Stimulated activated naive CD4-positive, alpha-beta T cell (primary cell): ENCODE measurements around the gene GFI1.
"Not testable (repeated sequence)": the region's sequence is repeated elsewhere in the genome, so short reads cannot be mapped to it uniquely, and the experiment has no call there.

Experiments
- DNase-seq, 6 experiments: peaks; one replicate each; lab custom pipeline; 2025; lab: John Stamatoyannopoulos, UW

Gene GFI1

DNA sequence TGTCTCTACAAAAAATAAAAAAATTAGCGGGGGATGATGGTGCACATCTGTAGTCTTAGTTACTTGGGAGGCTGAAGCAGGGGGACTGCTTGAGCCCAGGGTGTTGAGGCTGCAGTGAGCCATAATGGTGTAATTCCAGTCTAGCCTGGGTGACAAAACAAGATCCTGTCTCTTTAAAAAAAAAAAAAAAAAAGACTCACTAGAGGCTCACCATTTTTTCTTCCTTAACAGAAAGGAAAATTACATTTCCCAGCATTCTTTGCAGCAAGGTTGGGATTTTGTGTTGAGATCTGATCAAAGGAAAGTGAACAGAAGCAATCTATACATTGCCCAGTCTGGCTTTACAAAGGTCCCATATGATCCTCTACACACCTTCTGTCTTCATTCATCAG lies 21.5 kb downstream of the GFI1 start:
- DNase-seq: no peak

DNA sequence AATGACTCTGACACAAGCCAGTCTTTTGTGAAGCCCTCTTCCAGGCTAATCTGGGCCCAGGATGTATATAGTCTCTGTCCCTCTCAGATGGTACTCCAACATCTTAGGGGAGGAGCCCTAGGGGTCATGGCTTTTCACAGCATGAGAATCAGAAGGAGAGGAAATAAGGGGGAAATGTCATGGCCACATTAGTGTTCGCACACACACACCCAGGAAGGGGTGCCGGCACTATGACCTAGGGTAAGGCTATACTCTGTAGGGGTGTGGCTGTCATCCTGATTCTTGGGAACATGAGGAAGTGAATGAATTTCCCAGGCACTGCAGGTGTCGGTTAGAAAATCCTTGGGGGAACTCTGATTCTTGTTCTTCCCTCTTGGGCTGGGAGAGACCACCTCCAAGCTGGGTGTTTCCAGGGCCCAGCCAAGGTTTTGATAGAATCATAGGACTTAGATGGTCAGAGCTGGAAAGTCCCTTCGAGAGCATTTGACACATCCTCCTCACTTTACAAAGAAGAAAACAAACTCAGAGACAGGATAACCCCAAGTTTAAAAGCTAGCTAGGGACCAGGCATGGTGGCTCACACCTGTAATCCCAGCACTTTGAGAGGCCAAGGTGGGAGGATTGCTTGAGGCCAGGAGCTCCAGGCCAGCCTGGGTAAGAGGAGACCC lies 22.0 kb downstream of the GFI1 start:
- DNase-seq: no peak

DNA sequence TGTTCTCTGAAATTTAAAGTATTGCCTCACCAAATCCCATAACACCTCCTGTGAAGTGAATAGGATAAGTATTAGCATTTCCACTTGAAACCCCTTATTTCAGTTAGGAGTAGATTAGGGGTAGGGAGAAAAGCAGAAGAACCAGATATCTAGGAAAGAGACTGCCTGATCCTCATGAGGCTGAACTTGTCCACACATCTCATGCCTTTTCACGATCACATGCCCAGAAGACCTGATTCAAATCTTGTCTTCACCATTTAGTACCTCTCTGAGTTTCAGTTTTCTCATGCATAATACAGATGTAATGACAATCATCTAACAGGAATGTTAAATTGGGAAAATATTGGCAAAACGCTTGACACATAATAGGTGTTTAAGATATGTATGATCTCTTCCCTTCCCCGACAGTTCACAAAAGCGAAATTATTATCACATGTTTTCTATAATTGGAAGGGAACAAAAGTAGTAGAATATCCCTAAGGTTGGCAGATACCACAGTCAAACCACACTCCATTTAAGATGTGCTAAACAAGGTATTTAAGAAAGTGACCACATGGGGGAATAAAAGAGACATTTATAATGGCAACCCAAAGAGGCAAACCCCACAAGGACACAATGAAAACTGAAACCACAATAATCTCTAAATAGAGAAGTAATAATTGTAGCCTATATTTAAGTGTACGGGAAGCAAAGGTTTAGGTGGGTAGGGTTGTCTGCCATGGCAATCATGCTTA lies 25.2 kb downstream of the GFI1 start:
- DNase-seq: no peak

DNA sequence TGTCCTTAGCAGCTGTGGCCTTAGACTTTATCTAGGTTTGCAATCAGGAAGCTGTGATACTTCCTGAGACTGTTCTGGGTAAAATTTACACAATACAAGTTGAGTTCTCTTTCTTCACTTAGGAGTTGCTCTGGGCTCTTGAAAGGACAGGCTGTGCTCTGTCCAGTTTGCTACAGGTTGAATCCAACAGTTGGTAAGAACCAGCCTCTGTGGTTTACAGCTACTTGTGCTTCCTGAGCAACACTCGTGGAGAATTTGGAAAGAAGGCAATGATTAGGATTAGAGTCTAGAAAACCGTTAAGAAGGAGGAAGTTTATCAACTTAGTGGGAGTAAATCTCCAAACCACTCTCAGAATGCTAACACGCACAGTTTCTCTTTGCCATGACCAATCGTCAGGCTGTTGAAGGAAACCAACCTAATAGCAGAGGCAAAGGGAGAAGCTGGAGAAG lies 26.8 kb downstream of the GFI1 start:
- no peak for DNase-seq

DNA sequence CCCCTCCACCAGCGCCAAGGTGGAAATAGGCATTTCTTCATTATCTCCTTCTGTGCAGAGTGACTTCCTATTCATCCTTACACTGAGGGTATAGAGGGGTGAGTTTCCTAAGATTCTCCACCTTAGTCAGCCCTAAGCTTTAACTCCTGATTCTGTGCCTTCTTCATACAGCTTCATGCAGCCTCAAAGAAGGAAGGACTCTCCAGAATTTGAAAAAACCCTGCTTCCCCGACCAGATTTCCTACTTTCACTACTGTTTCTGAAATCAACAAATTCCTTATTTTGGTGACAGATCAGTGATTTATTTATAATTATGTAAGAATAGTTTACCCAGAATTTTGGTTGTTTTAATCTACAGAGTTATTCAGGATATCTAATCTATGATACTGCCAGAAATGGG lies 28.6 kb downstream of the GFI1 start:
- DNase-seq: no peak

DNA sequence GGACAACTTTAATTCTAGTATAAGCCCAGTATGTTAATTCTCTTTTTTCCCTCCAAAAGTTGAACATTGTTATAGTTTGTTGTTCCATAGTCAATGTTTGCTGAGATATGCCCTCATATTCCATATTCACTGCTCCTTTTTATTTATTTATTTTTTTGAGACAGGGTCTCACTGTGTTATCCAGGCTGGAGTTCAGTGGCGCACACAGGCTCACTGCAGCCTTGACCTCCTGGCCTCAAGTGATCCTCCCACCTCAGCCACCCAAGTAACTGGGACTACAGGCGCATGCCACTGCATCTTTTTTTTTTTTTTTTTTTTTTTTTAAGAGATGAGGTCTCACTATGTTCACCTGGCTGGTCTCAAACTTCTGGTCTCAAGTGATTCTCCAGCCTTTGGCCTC lies 38.7 kb downstream of the GFI1 start:
- DNase-seq: no peak

DNA sequence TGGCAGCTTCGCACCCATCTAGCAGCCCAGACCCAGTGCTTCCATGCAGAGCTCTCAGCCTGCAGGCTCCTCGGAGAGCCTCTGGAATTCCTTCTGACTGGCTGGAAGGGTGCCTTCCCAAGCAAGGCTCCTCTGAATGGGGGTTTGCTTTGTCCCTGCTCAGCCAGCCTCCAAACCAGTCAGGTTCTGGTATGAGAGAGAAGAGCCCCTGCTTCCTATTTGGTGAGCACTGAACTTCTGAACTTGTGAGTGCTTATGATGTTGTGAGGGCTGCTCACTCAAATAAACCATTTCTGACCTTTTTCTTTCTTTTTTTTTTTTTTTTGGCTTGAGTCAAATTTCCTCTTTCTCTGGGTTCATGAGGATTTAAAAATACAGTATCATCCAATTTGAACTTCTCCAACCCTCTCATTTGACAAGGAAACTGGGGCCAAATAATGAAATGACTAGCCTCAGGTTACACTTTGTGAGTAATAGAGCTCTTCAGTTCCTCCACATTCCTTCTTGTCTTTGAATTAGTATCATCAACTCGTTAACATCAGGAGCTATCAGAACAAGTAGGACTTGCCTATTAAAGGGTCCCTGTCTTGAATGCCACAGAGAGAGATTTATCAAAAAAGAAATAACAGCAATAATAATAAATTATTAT lies 39.6 kb downstream of the GFI1 start:
- no peak for DNase-seq

DNA sequence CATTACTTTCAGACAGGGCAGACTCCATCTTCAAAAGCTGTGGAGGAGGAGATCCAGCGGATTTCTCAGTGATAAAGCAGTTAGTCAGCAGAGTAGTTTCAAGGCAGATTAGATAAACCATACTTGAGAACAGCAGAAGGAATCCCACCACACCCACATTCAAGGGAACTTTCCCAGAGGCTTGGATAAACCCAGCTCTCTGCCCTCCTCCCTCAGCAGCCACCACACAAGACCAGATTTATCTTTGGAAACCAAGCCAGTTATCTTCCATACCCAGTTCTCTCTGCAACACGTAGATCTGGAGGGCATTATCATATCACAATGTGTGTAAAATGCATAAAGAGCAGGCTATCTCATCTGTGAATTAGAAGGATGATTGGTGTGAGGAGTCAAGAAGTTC lies 40.2 kb downstream of the GFI1 start:
- no peak for DNase-seq

DNA sequence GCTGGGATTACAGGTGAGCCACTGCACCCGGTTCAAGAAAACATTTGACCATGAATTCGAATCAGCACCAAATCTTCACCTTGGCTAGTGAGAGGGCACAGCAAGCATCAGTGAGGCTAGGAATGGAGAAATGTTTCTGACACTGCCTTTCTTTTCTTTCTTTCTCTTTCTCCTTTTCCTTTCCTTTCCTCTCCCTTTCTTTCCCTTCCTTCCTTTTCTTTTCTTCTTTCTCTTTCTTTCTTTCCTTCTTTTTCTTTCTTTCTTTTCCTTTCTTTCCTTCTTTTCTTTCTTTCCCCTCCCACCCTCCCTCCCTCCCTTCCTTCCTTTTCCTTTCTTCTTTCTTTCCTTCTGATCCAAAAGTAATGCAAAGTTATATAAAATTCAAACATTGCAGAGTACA lies 40.9 kb downstream of the GFI1 start:
- DNase-seq: no peak

DNA sequence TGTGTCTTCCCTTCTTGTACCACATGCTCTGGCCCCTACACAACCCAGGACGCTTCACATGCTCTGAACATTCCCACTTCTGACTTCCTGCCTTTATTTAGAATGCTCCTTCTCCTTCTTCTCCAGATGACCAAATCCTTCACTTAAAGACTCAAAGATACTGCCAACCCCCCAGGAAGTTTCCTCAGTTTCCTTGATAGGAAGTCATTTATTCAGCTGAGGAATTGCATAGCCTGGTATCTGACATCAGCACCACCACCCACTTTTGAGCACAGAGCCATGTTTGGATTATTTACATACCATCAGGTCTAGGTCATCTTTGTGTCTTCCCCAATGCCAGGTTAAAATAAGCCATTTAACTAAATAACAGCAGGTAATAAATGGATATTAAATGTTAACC lies 42.4 kb downstream of the GFI1 start:
- no peak for DNase-seq

DNA sequence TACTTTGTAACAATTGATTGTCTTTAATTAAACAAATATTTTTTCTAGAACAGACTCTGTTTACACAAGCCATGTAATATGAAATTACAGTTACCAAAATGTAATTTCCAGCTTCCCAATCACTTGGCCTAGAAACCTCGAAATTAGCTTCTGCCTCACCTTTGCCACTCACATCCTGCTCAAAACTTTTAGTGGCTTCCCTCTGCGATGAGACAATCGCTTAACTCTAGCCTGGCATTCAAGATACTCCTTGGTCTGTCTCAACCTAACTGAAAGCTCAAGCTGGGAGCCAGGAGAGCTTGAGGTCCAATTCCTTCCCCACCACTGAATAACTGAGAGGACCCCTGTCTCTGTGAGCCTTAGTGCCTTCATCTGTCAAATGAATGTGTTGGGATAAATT lies 42.8 kb downstream of the GFI1 start:
- DNase-seq: no peak

DNA sequence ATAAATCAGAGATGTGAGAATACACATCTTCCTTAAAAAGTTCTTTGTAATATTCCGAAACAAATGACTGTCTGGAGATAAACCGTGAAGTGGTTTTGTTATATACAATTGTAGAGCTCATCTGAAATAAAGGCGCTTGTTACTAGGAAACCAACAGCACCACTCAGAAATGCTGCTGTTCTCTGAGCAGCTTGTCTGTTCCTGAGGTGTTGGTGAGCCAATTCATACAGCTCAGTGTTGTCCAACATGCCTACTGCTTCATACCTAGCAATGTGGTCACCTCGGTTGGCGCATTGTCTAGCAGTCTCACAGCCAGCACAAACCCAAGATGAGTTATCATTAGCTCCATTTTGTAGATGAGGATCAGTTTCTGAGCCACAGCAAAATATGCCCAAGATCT lies 44.4 kb downstream of the GFI1 start:
- DNase-seq: no peak

DNA sequence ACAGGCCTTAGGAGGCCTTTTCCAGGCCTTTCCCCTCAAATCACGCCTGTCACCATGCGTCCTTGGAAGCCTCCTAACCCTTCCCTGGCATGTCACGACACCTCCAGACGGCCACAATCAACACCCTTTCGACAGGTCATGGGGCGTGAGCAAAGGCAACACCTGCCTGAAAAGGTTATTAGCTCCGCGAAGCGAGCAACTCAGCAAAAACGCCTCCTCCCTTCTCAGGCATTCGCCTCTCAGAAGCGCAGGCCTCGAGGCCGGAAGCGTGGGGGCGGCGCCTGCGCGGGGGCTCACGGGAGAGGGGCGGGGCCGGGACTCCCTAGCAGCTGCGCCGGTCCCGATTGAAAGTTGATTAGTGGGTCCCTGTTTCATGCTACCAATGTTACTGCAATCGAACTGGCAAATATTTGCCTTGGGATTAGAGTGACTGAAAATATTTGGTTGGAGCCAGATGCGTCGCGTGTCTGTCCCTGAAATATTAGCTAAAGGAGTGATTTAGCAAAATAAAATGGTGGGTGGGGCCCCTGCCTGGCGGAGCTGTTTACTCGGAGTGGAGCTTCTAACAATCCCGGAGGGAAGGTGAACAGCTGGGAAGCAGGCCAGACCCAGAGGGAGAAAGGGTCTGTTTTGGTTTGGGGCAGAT lies 44.9 kb downstream of the GFI1 start:
- DNase-seq: no peak

DNA sequence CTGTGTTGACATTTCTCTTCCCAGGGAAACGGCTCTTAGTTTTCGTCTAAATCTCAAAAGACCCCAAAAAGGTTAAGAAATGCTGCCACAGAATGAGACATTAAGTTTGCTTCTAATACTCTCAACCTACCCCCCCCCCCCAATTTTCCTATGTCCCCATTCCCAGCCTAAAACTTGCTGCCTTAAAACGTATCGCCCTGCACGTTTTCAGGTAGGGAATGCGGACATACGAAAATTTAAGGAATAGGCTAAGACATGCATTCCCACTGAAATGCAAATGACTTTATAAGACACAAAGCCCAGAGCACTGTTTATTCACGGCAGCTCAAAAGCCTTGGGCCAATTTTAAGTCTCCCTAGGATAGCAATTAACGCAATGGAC lies 45.4 kb downstream of the GFI1 start:
- no peak for DNase-seq

DNA sequence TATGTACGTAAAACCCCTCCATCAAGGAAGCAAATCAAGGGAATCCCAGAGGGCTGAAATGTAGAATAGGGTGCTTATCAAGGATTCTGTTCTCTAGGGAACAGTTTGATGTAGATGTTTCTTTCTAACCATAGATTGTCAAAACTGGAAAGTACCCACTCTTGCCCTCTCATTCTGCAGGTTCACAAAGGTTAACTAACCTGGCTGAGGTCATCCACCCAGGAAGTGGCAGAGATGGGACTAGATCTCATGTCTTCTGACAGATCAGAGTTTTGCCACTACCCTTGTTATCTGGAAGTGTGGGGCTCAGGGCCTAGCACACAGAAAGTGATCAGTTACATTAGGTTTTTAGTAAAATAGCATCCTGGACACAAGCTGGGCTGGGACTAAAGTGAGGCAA lies 47.4 kb downstream of the GFI1 start:
- no peak for DNase-seq

DNA sequence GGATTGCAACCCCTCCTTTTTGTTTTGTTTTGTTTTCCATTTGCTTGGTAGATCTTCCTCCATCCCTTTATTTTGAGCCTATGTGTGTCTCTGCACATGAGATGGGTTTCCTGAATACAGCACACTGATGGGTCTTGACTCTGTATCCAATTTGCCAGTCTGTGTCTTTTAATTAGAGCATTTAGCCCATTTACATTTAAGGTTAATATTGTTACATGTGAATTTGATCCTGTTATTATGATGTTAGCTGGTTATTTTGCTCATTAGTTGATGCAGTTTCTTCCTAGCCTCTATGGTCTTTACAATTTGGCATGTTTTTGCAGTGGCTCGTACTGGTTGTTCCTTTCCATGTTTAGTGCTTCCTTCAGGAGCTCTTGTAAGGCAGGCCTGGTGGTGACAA lies 52.2 kb downstream of the GFI1 start:
- not testable (repeated sequence) for DNase-seq

DNA sequence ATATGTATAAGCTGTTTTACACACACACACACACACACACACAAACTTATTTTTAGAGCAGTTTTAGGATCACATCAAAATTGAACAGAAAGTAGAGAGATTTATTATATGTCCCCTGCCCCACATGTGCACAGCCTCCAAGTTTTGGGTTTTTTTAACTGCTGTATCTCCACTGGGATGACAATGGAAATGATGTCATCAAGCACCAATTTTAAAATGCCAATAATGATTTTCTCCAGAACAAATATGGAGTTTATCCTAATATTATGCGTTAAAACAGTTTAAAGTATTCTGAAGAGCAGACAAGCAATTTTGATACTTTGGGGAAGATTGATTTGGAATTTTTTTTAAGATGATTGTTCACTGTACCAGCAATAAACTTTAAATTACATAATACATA lies 56.7 kb downstream of the GFI1 start:
- no peak for DNase-seq

DNA sequence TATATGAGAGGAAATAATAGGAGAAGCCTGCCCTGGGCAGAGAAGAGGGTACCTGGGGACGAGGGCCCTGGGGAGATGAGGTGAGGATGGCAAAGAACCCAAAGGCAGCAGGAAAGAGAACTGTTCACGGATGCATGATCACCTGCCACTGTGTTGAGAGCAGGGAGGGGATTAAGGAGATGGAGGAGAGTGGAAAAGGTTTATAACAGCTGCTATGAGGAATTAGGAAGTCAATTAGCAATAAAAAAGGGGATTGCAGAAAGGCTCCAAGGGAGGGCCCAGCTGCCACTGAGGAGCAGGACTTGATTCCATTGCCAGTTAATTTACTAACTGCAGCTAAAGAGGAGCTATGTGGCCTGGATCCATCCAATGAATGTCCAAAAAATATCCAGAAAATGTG lies 61.1 kb downstream of the GFI1 start:
- DNase-seq: no peak
